Fibroblast of peridontal ligament (primary cell): ENCODE data around the gene OR9A2.
"Not testable (repeated sequence)": the region's sequence is repeated elsewhere in the genome, so short reads cannot be mapped to it uniquely, and the experiment has no call there.

ENCODE experiments used
- DNase-seq: peaks from one replicate; pipeline ENCODE4 v3.0.0-alpha.2; 2010; ENCODE audit errors: extremely low read depth

OR9A2 gene

GRCh38 chr7:143018931-143019330 lies 8.0 kb downstream of the OR9A2 start:
- no peak for DNase-seq

GRCh38 chr7:143016996-143017395 lies 9.9 kb downstream of the OR9A2 start:
- DNase-seq: no peak

GRCh38 chr7:143015926-143016490 lies 10.9 kb downstream of the OR9A2 start:
- DNase-seq: peak; percentile 92

- no peak for DNase-seq
Observed at GRCh38 chr7:143015084-143015483, 11.8 kb downstream of the OR9A2 start.

- DNase-seq: peak; percentile 96
Observed at GRCh38 chr7:143013893-143014292, 13.0 kb downstream of the OR9A2 start.

- no peak for DNase-seq
Observed at GRCh38 chr7:143013473-143013872, 13.5 kb downstream of the OR9A2 start.

GRCh38 chr7:143012409-143012808 lies 14.5 kb downstream of the OR9A2 start:
- DNase-seq: no peak

- DNase-seq: no peak
Observed at GRCh38 chr7:143012001-143012400, 14.9 kb downstream of the OR9A2 start.

- peak; percentile 73 for DNase-seq
Observed at GRCh38 chr7:143008007-143008901, 18.7 kb downstream of the OR9A2 start.

- no peak for DNase-seq
Observed at GRCh38 chr7:143005632-143006260, 21.2 kb downstream of the OR9A2 start.

- peak; percentile 68 for DNase-seq
Observed at GRCh38 chr7:143003393-143004051, 23.4 kb downstream of the OR9A2 start.

GRCh38 chr7:143002898-143003297 lies 24.0 kb downstream of the OR9A2 start:
- no peak for DNase-seq

GRCh38 chr7:143002106-143002505 lies 24.8 kb downstream of the OR9A2 start:
- DNase-seq: peak; percentile 54

GRCh38 chr7:143000648-143001047 lies 26.3 kb downstream of the OR9A2 start:
- no peak for DNase-seq

- no peak for DNase-seq
Observed at GRCh38 chr7:142999793-143000192, 27.1 kb downstream of the OR9A2 start.

GRCh38 chr7:142998966-142999365 lies 28.0 kb downstream of the OR9A2 start:
- no peak for DNase-seq

- no peak for DNase-seq
Observed at GRCh38 chr7:142997456-142997989, 29.4 kb downstream of the OR9A2 start.

- DNase-seq: peak; percentile 75
Observed at GRCh38 chr7:142992427-142992826, 34.5 kb downstream of the OR9A2 start.

GRCh38 chr7:142984297-142984696 lies 42.6 kb downstream of the OR9A2 start:
- no peak for DNase-seq

- DNase-seq: no peak
Observed at GRCh38 chr7:142983825-142984224, 43.1 kb downstream of the OR9A2 start.

GRCh38 chr7:142978402-142978801 lies 48.5 kb downstream of the OR9A2 start:
- DNase-seq: not testable (repeated sequence)
